Activated CD4-positive, alpha-beta T cell treated with anti-CD3 and anti-CD28 coated beads, Interleukin-2, amount 10 ng/mL, durations not matched to agents 24 days and 14 days (primary cell): ENCODE results near the gene MBOAT7. TPM values are rescaled to one million over a fixed set of nuclear protein-coding genes. Genes with fewer than 3 reads are reported as not detected.

Experiments used
- DNase-seq: peaks from one replicate; pipeline ENCODE4 v3.0.0; 2022
- H3K27ac Mint-ChIP-seq: one replicate; pipeline ENCODE4 v1.8.0; 2022; ENCODE audit warnings: mild to moderate bottlenecking, mixed read lengths
- H3K27me3 Mint-ChIP-seq: one replicate; pipeline ENCODE4 v1.8.0; 2022; ENCODE audit warnings: mixed read lengths
- H3K36me3 Mint-ChIP-seq: one replicate; pipeline ENCODE4 v1.8.0; 2022; ENCODE audit warnings: low read depth, mild to moderate bottlenecking, mixed read lengths
- H3K4me1 Mint-ChIP-seq: one replicate; pipeline ENCODE4 v1.8.0; 2021; ENCODE audit warnings: mixed read lengths
- H3K4me3 Mint-ChIP-seq: one replicate; pipeline ENCODE4 v1.8.0; 2022; ENCODE audit warnings: mild to moderate bottlenecking, moderate library complexity, mixed read lengths
- H3K9me3 Mint-ChIP-seq: one replicate; pipeline ENCODE4 v1.8.0; 2021; ENCODE audit warnings: mixed read lengths
- intact Hi-C: fragments of 100-400 bp; cut with micrococcal nuclease; formaldehyde crosslinking; loops from one replicate; pipeline ENCODE4 v1.15.1; 2023
- total RNA-seq: library from RNA; stranded (reverse); gene quantifications from 2 replicates; pipeline ENCODE4 v1.2.3, GENCODE V29; 2022

Gene MBOAT7
- total RNA-seq, 1 donor from 2014 or later: 291 TPM

GRCh38 chr19:54128796-54129616 is 60.4 kb downstream of the MBOAT7 start:
- Mint-ChIP-seq H3K27me3 (no peaks in the 10 kb centered on the region), H3K36me3 (peaks cover 33% of the 10 kb centered on the region), H3K27ac (no peak overlapping the region), H3K4me1 (no peaks in the 10 kb centered on the region), H3K4me3 (no peak overlapping the region), H3K9me3 (no peaks in the 10 kb centered on the region)
- DNase-seq: no peak
- intact Hi-C loops: no loop called here

- no peaks in the 10 kb centered on the region for H3K9me3 Mint-ChIP-seq
- no peaks in the 10 kb centered on the region for H3K27me3 Mint-ChIP-seq
- no peak overlapping the region for H3K27ac Mint-ChIP-seq
- intact Hi-C loops: no loop called here
- H3K36me3 Mint-ChIP-seq: peaks cover 36% of the 10 kb centered on the region
- DNase-seq: no peak
- H3K4me1 Mint-ChIP-seq: no peaks in the 10 kb centered on the region
- no peak overlapping the region for H3K4me3 Mint-ChIP-seq
These were observed 61.0 kb downstream of the MBOAT7 start for GRCh38 chr19:54128441-54128725.

GRCh38 chr19:54127688-54128440 is 61.5 kb downstream of the MBOAT7 start:
- no peaks in the 10 kb centered on the region for H3K9me3 Mint-ChIP-seq
- H3K4me3 Mint-ChIP-seq: no peak overlapping the region
- no peak overlapping the region for H3K27ac Mint-ChIP-seq
- intact Hi-C loops: no loop called here
- no peaks in the 10 kb centered on the region for H3K27me3 Mint-ChIP-seq
- DNase-seq: no peak
- no peaks in the 10 kb centered on the region for H3K4me1 Mint-ChIP-seq
- H3K36me3 Mint-ChIP-seq: peaks cover 41% of the 10 kb centered on the region

GRCh38 chr19:54125713-54126112 is 63.7 kb downstream of the MBOAT7 start:
- H3K27me3 Mint-ChIP-seq: no peaks in the 10 kb centered on the region
- peaks cover 52% of the 10 kb centered on the region for H3K36me3 Mint-ChIP-seq
- no peak overlapping the region for H3K27ac Mint-ChIP-seq
- no peaks in the 10 kb centered on the region for H3K9me3 Mint-ChIP-seq
- no peak overlapping the region for H3K4me3 Mint-ChIP-seq
- H3K4me1 Mint-ChIP-seq: no peaks in the 10 kb centered on the region
- intact Hi-C loops: no loop called here
- no peak for DNase-seq

GRCh38 chr19:54124393-54124792 is 65.0 kb downstream of the MBOAT7 start:
- Mint-ChIP-seq H3K36me3 (peaks cover 59% of the 10 kb centered on the region), H3K27ac (no peak overlapping the region), H3K4me1 (no peaks in the 10 kb centered on the region), H3K27me3 (no peaks in the 10 kb centered on the region), H3K9me3 (no peaks in the 10 kb centered on the region), H3K4me3 (no peak overlapping the region)
- intact Hi-C loops: no loop called here
- DNase-seq: no peak

- no peaks in the 10 kb centered on the region for H3K4me1 Mint-ChIP-seq
- DNase-seq: no peak
- no peak overlapping the region for H3K4me3 Mint-ChIP-seq
- intact Hi-C loops: no loop called here
- peaks cover 57% of the 10 kb centered on the region for H3K36me3 Mint-ChIP-seq
- no peaks in the 10 kb centered on the region for H3K27me3 Mint-ChIP-seq
- H3K27ac Mint-ChIP-seq: no peak overlapping the region
- no peaks in the 10 kb centered on the region for H3K9me3 Mint-ChIP-seq
These were observed 65.7 kb downstream of the MBOAT7 start for GRCh38 chr19:54123682-54124081.

Other genes starting within 250 kb of the MBOAT7 start
- gene CACNG8, start 226.6 kb downstream of the MBOAT7 start, total RNA-seq: not detected in 2 replicates
- gene CACNG6, start 197.9 kb downstream of the MBOAT7 start, total RNA-seq: not detected in 2 replicates
- gene VSTM1, start 125.7 kb downstream of the MBOAT7 start, total RNA-seq: not detected in 2 replicates
- gene TARM1, start 108.2 kb downstream of the MBOAT7 start, total RNA-seq: not detected in 2 replicates
- 0.17 and 0.26 TPM in 2 replicates for gene OSCAR, start 88.8 kb downstream of the MBOAT7 start, total RNA-seq
- 105 and 131 TPM in 2 replicates for gene NDUFA3, start 86.7 kb downstream of the MBOAT7 start, total RNA-seq
- gene TFPT, start 73.9 kb downstream of the MBOAT7 start, total RNA-seq: 31.0 and 33.7 TPM in 2 replicates
- 110 and 115 TPM in 2 replicates for gene PRPF31, start 73.8 kb downstream of the MBOAT7 start, total RNA-seq
- gene CNOT3, start 51.8 kb downstream of the MBOAT7 start, total RNA-seq: 64.5 and 73.4 TPM in 2 replicates
- gene LENG1, start 29.9 kb downstream of the MBOAT7 start, total RNA-seq: 4.6 and 5.7 TPM in 2 replicates
- 0.54 and 1.1 TPM in 2 replicates for gene TMC4, start 16.4 kb downstream of the MBOAT7 start, total RNA-seq
- 17.9 and 18.4 TPM in 2 replicates for gene TSEN34, start 1.7 kb upstream of the MBOAT7 start, total RNA-seq
- 1,530 and 1,555 TPM in 2 replicates for gene RPS9, start 11.3 kb upstream of the MBOAT7 start, total RNA-seq
- 0.26 TPM in 1 of 2 replicates, not detected in the other for gene LILRB3, start 33.4 kb upstream of the MBOAT7 start, total RNA-seq
- gene LILRA6, start 53.2 kb upstream of the MBOAT7 start, total RNA-seq: 0.09 TPM in 1 of 2 replicates, not detected in the other
- not detected in 2 replicates for gene LILRB5, start 67.7 kb upstream of the MBOAT7 start, total RNA-seq
- not detected in 2 replicates for gene LILRB2, start 91.5 kb upstream of the MBOAT7 start, total RNA-seq
- not detected in 2 replicates for gene LILRA5, start 123.6 kb upstream of the MBOAT7 start, total RNA-seq
- not detected in 2 replicates for gene LILRA4, start 149.6 kb upstream of the MBOAT7 start, total RNA-seq
- 5.9 and 7.7 TPM in 2 replicates for gene LAIR1, start 175.4 kb upstream of the MBOAT7 start, total RNA-seq
- gene TTYH1, start 225.9 kb upstream of the MBOAT7 start, total RNA-seq: 0.21 and 0.78 TPM in 2 replicates